ENCODE results near the gene STUM. TPM values are rescaled to one million over a fixed set of nuclear protein-coding genes. Genes with fewer than 3 reads are reported as not detected.

The STUM gene
- total RNA-seq, 1 experiment from 2014 or later: not detected

GRCh38 chr1:226534098-226534497 is 14.5 kb upstream of the STUM start:
- intact Hi-C loops (cut with micrococcal nuclease; ENCODE audit: unreplicated experiment): no loop called here
- TF ChIP-seq, protein P1, sequence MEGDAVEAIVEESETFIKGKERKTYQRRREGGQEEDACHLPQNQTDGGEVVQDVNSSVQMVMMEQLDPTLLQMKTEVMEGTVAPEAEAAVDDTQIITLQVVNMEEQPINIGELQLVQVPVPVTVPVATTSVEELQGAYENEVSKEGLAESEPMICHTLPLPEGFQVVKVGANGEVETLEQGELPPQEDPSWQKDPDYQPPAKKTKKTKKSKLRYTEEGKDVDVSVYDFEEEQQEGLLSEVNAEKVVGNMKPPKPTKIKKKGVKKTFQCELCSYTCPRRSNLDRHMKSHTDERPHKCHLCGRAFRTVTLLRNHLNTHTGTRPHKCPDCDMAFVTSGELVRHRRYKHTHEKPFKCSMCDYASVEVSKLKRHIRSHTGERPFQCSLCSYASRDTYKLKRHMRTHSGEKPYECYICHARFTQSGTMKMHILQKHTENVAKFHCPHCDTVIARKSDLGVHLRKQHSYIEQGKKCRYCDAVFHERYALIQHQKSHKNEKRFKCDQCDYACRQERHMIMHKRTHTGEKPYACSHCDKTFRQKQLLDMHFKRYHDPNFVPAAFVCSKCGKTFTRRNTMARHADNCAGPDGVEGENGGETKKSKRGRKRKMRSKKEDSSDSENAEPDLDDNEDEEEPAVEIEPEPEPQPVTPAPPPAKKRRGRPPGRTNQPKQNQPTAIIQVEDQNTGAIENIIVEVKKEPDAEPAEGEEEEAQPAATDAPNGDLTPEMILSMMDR (IDR thresholded peaks at IDR 0.05; ENCODE audit: unreplicated experiment): no peak
- Mint-ChIP-seq H3K27me3 (ENCODE audit: unreplicated experiment) (peaks cover 84% of the 10 kb centered on the region), H3K4me3 (ENCODE audit: low read depth, unreplicated experiment) (no peak overlapping the region), H3K9me3 (ENCODE audit: low read depth, unreplicated experiment) (no peaks in the 10 kb centered on the region), H3K4me1 (ENCODE audit: low read depth, unreplicated experiment) (no peaks in the 10 kb centered on the region), H3K36me3 (ENCODE audit: insufficient read depth, unreplicated experiment) (no peaks in the 10 kb centered on the region), H3K27ac (ENCODE audit: unreplicated experiment) (no peak overlapping the region)
- CTCF ChIA-PET: interaction anchor here (0.6 kb wide), 1 partner anchor 126 kb away, joined by 3 read pairs; no protein-coding TSS in a partner anchor
- no TSS peak for BruUV-seq (replicated peaks)
- no peak for DNase-seq

- no peak for DNase-seq
- intact Hi-C loops (cut with micrococcal nuclease; ENCODE audit: unreplicated experiment): no loop called here
- H3K4me1 Mint-ChIP-seq (ENCODE audit: low read depth, unreplicated experiment): no peaks in the 10 kb centered on the region
- no peak overlapping the region for H3K4me3 Mint-ChIP-seq (ENCODE audit: low read depth, unreplicated experiment)
- peaks cover 84% of the 10 kb centered on the region for H3K27me3 Mint-ChIP-seq (ENCODE audit: unreplicated experiment)
- H3K36me3 Mint-ChIP-seq (ENCODE audit: insufficient read depth, unreplicated experiment): no peaks in the 10 kb centered on the region
- no peak overlapping the region for H3K27ac Mint-ChIP-seq (ENCODE audit: unreplicated experiment)
- no peaks in the 10 kb centered on the region for H3K9me3 Mint-ChIP-seq (ENCODE audit: low read depth, unreplicated experiment)
- TF ChIP-seq, protein P1 (IDR thresholded peaks at IDR 0.05; ENCODE audit: unreplicated experiment): no peak
- no TSS peak for BruUV-seq (replicated peaks)
- CTCF ChIA-PET: interaction anchor here (0.6 kb wide), 1 partner anchor 126 kb away, joined by 3 read pairs; no protein-coding TSS in a partner anchor
Measured at GRCh38 chr1:226534645-226535044, 13.9 kb upstream of the STUM start.

DNA sequence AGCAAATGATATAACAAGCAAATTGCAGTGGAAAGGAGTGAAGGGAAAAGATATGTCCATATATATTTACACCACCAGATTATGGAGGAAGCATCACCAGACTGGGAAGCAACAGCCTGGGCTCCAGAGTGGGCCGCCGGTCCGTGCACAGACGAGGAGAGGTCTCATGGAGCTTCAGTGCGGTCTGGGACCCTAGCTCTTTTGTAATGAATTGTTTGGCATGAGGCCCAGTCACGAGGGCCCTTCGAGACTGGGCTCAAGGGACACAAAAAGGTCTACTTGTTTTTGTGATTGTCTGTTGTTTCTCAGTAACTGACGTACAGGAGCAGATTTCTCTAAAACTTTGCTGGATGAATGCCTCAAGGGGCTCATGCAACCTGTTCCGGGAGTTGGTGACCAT is 12.9 kb upstream of the STUM start:
- no peaks in the 10 kb centered on the region for H3K9me3 Mint-ChIP-seq (ENCODE audit: low read depth, unreplicated experiment)
- H3K27me3 Mint-ChIP-seq (ENCODE audit: unreplicated experiment): peaks cover 80% of the 10 kb centered on the region
- DNase-seq: no peak
- BruUV-seq (replicated peaks): no TSS peak
- CTCF ChIA-PET: no interaction called here
- intact Hi-C loops (cut with micrococcal nuclease; ENCODE audit: unreplicated experiment): no loop called here
- no peak overlapping the region for H3K27ac Mint-ChIP-seq (ENCODE audit: unreplicated experiment)
- H3K4me3 Mint-ChIP-seq (ENCODE audit: low read depth, unreplicated experiment): no peak overlapping the region
- TF ChIP-seq, protein P1 (IDR thresholded peaks at IDR 0.05; ENCODE audit: unreplicated experiment): no peak
- no peaks in the 10 kb centered on the region for H3K36me3 Mint-ChIP-seq (ENCODE audit: insufficient read depth, unreplicated experiment)
- no peaks in the 10 kb centered on the region for H3K4me1 Mint-ChIP-seq (ENCODE audit: low read depth, unreplicated experiment)

DNA sequence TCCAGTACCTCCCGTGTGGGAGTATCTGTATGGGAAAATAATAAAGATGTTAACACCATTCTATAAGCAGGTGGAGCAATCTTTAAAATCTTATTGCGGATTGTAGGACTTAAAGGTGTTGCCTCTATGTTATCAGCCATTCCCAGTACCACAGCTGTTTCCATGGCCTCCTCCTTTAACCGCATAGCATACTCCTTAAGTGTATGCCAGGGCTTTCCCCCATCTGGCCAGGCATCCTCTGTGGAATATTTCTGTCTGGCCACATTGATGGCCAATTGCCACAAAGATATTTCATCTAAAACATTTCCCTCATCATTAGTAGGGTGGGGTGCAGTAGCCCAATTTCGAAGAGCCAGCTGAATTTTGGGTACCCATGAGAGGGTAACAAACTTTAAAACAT is 7.3 kb upstream of the STUM start:
- TF ChIP-seq, protein P1 (IDR thresholded peaks at IDR 0.05; ENCODE audit: unreplicated experiment): no peak
- no TSS peak for BruUV-seq (replicated peaks)
- no peaks in the 10 kb centered on the region for H3K36me3 Mint-ChIP-seq (ENCODE audit: insufficient read depth, unreplicated experiment)
- H3K4me3 Mint-ChIP-seq (ENCODE audit: low read depth, unreplicated experiment): no peak overlapping the region
- intact Hi-C loops (cut with micrococcal nuclease; ENCODE audit: unreplicated experiment): no loop called here
- peaks cover 74% of the 10 kb centered on the region for H3K27me3 Mint-ChIP-seq (ENCODE audit: unreplicated experiment)
- no peaks in the 10 kb centered on the region for H3K9me3 Mint-ChIP-seq (ENCODE audit: low read depth, unreplicated experiment)
- H3K4me1 Mint-ChIP-seq (ENCODE audit: low read depth, unreplicated experiment): no peaks in the 10 kb centered on the region
- DNase-seq: no peak
- CTCF ChIA-PET: interaction anchor here (0.6 to 0.7 kb wide), 2 partner anchors 8 to 71 kb away, joined by 3 read pairs; no protein-coding TSS in a partner anchor
- H3K27ac Mint-ChIP-seq (ENCODE audit: unreplicated experiment): no peak overlapping the region

Measured in Calu3 (cell line).